T-cell (primary cell): ENCODE results near the gene TUBGCP2. TPM values are rescaled to one million over a fixed set of nuclear protein-coding genes. Genes with fewer than 3 reads are reported as not detected.

Experiments
- ATAC-seq, 4 experiments: fragments of 200-7000 bp in 3 of 4; fragments of 150-1000 bp in 1 of 4; cut with Tn5 transposase; replicated peaks in 1 of 4; 1 replicate in 3 of 4; 2 replicates in 1 of 4; pipeline ENCODE4 v1.10.0; 2021; ENCODE audit warnings: moderate library complexity in 3 of 4, mild to moderate bottlenecking in 2 of 4, moderate number of reproducible peaks in 1 of 4
- CTCF ChIA-PET, 2 donors: fragments of 300-600 bp; sonication (Branson Sonifier 250); formaldehyde crosslinking; loops; one replicate each; lab custom pipeline; 2022; ENCODE audit warnings: antibody characterized with exemption in 2 of 2; lab: Charles Lee
- POLR2A ChIA-PET, 2 donors: fragments of 300-600 bp; sonication (Branson Sonifier 250); formaldehyde crosslinking; loops; one replicate each; lab custom pipeline; 2022; ENCODE audit warnings: antibody characterized with exemption in 2 of 2; lab: Charles Lee
- DNase-seq, 35 experiments: peaks; one replicate each; pipeline versions ENCODE4 v3.0.0 to v3.0.0-alpha.2; 2013 to 2023
- H3K27ac ChIP-seq: one replicate; pipeline ENCODE4 v1.5.1; 2013; ENCODE audit warnings: low read length
- H3K27me3 ChIP-seq, 2 experiments: replicated peaks in 1 of 2; 1 replicate in 1 of 2; 2 replicates in 1 of 2; pipeline versions ENCODE4 v1.6.1 to v1.7.0; 2013; ENCODE audit warnings: low read length in 1 of 2, mixed read lengths in 1 of 2; ENCODE audit not compliant: control insufficient read depth in 2 of 2, insufficient read depth in 2 of 2; ENCODE audit errors: extremely low read depth in 1 of 2
- H3K36me3 ChIP-seq, 2 donors: 1 replicate in 1 of 2; 2 replicates in 1 of 2; pipeline versions ENCODE4 v1.6.1 to v1.7.0; 2013; ENCODE audit warnings: low read length in 1 of 2; ENCODE audit not compliant: control insufficient read depth in 2 of 2, insufficient read depth in 1 of 2; ENCODE audit errors: extremely low read depth in 1 of 2
- H3K4me1 ChIP-seq, 2 experiments: 1 replicate in 1 of 2; 2 replicates in 1 of 2; pipeline versions ENCODE4 v1.6.1 to v1.7.0; 2013; ENCODE audit warnings: low read length in 2 of 2, mixed read lengths in 1 of 2; ENCODE audit not compliant: insufficient read depth in 2 of 2, control insufficient read depth in 1 of 2; ENCODE audit errors: extremely low read depth in 1 of 2
- H3K4me3 ChIP-seq, 2 donors: 1 replicate in 1 of 2; 2 replicates in 1 of 2; pipeline versions ENCODE4 v1.5.1 to v1.7.0; 2013; ENCODE audit warnings: mild to moderate bottlenecking in 2 of 2, low read length in 1 of 2, moderate library complexity in 1 of 2; ENCODE audit not compliant: control insufficient read depth in 1 of 2; ENCODE audit errors: extremely low read depth in 1 of 2
- H3K9me3 ChIP-seq: 2 replicates; pipeline ENCODE4 v1.7.0; 2013
- H3K27ac Mint-ChIP-seq, 2 donors: one replicate each; pipeline ENCODE4 v1.8.0; 2020 to 2021; ENCODE audit warnings: mild to moderate bottlenecking in 2 of 2, mixed read lengths in 2 of 2
- H3K27me3 Mint-ChIP-seq, 2 donors: one replicate each; pipeline ENCODE4 v1.8.0; 2021 to 2022; ENCODE audit warnings: mixed read lengths in 2 of 2
- H3K36me3 Mint-ChIP-seq: one replicate; pipeline ENCODE4 v1.8.0; 2021; ENCODE audit warnings: mixed read lengths
- H3K4me1 Mint-ChIP-seq, 3 donors: one replicate each; pipeline ENCODE4 v1.8.0; 2020 to 2022; ENCODE audit warnings: mixed read lengths in 3 of 3, mild to moderate bottlenecking in 1 of 3
- H3K4me3 Mint-ChIP-seq, 3 donors: one replicate each; pipeline ENCODE4 v1.8.0; 2020 to 2022; ENCODE audit warnings: mild to moderate bottlenecking in 3 of 3, mixed read lengths in 3 of 3, moderate library complexity in 3 of 3
- H3K9me3 Mint-ChIP-seq, 3 donors: one replicate each; pipeline ENCODE4 v1.8.0; 2020 to 2022; ENCODE audit warnings: mixed read lengths in 3 of 3
- WGBS: methylation state at CpG from one replicate; pipeline ENCODE4 v1.1.5; 2013; ENCODE audit warnings: missing lambda C conversion rate; ENCODE audit not compliant: insufficient coverage; 5-methylcytosine and 5-hydroxymethylcytosine counted together
- total RNA-seq, 35 experiments: library from RNA in 6 of 35; stranded (reverse) in 6 of 35; fragments of 120-200 nt in 1 of 35; gene quantifications; one replicate each; pipeline versions ENCODE4 v1.2.1 to v1.2.4 and lab custom pipeline; 2013 to 2026

The TUBGCP2 gene
- total RNA-seq, 5 donors from 2014 or later (not counting 1 experiment from before 2014, with no cell fraction given): 64.5 to 80.8 (median 72.7) TPM

DNA sequence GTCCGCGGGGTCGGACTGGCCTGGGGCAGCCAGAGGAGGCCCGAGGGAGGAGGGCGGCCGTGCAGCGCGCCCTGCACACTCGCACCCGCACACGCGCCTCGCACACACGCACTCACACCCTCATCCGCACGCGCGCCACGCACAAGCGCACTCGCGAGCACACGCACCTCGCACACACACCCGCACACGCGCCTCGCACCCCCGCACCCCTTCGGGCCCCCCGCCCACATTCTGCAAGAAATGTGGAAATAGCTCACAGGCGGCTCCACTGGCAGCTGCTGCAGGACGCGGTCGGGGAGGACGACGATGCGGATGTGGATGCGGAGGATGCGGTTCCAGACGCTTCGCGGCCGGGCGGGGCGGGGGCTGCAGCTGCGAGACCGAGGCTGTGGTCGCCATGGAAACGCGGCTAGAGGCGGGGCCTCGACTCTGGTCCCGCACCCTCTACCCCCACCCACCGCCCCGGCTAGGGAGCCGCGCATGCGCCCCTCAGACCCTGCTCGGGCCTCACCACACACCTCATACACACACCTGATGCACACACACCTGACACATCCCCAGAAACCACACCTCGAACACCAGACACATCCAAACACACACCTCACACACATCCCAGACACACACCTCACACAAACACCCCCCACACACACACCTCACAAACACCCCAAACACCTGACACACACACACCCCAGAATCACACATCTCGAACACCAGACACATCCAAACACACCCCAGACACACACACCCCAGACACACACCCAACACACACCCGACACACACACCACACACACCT lies 28.1 kb upstream of the TUBGCP2 start, which contains the start of gene CALY:
Gene CALY, minus strand, starts transcription at position 320 of the 793 bp plus-strand sequence. CDS start 7,907 bp downstream, outside the sequence.
- H3K27ac ChIP-seq: peak within 1 kb of the TSS; percentile 80
- ChIA-PET POLR2A (no interaction called here), CTCF (interaction anchor here in 1 of 2 donors (0.6 kb wide), 1 partner anchor 53 kb away, joined by 5 read pairs; no protein-coding TSS in a partner anchor)

DNA sequence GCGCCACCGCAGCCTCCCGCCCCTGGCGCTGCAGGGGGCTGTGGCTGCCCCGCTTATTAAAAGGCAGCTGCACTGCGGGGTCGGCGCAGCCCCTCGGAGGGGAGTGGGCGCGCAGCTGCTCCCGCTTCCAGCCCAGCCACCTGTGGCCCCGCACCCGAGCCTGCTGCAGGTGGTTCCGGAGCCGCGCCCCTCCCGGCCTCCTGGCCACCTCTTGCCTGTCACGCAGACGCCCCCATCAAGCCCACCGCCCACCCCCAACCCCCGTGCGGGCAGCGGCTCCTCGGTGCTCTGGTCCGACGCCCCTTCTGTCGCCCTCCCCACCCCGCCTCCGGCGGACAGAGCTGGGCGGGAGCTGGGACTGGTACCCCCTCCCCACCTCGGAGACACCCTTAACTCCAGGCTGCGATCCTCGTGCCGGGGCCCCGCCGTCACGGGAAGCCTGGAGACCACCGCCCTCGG lies 27.5 kb upstream of the TUBGCP2 start:
- POLR2A ChIA-PET: no interaction called here
- no peak overlapping the region for H3K4me3 Mint-ChIP-seq
- peaks cover 0 to 5% (median 4%) of the 10 kb centered on the region in 3 donors for H3K4me1 Mint-ChIP-seq
- Histone ChIP-seq H3K4me1 (peaks cover 16 to 40% of the 10 kb centered on the region in 2 experiments), H3K27ac (peak overlapping the region; percentile 7), H3K4me3 (peak overlapping the region; percentile 47 to 54), H3K27me3 (peaks cover 0 to 33% of the 10 kb centered on the region in 2 experiments), H3K9me3 (no peaks in the 10 kb centered on the region), H3K36me3 (no peaks in the 10 kb centered on the region)
- 3% methylated on average over 24 of the region's 41 CpGs for WGBS
- ATAC-seq: peak; percentile 1 to 16 (median 4)
- H3K36me3 Mint-ChIP-seq: no peaks in the 10 kb centered on the region
- CTCF ChIA-PET: no interaction called here
- H3K9me3 Mint-ChIP-seq: no peaks in the 10 kb centered on the region
- peak in 1 of 35 experiments; percentile 22 for DNase-seq
- peaks cover 0 to 3% of the 10 kb centered on the region in 2 donors for H3K27me3 Mint-ChIP-seq
- H3K27ac Mint-ChIP-seq: no peak overlapping the region

More for the DNA sequence above, 28.1 kb upstream of the TUBGCP2 start, which contains the start of gene CALY:
- Mint-ChIP-seq H3K27ac (peak within 1 kb of the TSS; percentile 70 to 85), H3K36me3 (no peaks in the 10 kb centered on the region), H3K4me1 (peaks cover 0 to 5% (median 4%) of the 10 kb centered on the region in 3 donors), H3K9me3 (no peaks in the 10 kb centered on the region), H3K27me3 (peaks cover 2 to 8% of the 10 kb centered on the region in 2 donors), H3K4me3 (peak within 1 kb of the TSS in 2 of 3 donors; percentile 66 to 69)
- WGBS: 9% methylated on average over 58 of the region's 63 CpGs
- Histone ChIP-seq H3K4me1 (peaks cover 16 to 40% of the 10 kb centered on the region in 2 experiments), H3K36me3 (no peaks in the 10 kb centered on the region), H3K27me3 (peaks cover 0 to 38% of the 10 kb centered on the region in 2 experiments), H3K4me3 (peak within 1 kb of the TSS; percentile 47 to 54), H3K9me3 (no peaks in the 10 kb centered on the region)
- ATAC-seq: peak; percentile 61 to 72 (median 66)
- DNase-seq: peak; percentile 66 to 96 (median 90)

DNA sequence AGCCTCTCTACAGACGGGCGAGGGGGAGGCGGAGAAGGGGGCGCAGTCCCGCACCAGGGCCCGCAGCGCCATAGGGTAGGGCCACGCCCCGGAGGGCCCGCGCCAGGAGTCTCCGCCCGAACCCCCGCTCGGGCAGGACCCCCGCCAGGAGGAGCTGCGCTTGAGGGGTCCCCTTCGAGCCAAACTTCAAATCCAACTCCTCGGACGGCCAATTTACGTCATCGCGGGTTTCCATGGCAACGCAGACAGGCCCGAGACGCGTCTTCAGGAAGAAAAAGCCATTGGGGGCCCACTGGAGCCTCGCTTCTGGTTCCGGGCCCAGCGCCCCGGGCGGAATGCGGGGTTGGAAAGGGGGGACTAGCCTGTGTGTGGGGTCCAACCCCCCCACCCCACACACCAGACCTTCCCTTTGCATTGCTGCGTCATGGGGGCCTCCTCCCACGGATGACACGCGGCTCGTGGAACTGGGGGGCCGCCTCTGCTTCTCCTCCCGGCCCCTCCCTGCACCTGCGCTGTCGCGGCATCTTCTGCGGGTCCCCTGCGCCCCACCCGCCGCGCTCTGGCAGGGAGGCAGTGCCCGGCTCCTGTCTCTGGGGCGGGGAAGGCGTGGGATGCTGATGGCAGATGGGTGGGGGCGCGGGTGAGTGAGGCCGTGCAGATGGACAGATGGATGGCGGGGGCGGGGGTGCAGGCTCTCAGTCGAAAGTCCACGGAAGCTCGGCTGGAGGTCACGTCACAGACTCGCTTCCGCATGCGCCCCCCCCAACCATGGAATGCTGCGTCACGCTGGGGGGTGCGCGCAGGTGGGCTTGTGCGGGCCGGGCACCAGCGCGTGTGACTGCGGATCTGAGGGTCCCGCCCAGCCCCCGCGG lies 26.8 kb upstream of the TUBGCP2 start:
- Histone ChIP-seq H3K27ac (peak overlapping the region; percentile 80), H3K4me3 (peak overlapping the region; percentile 47 to 54), H3K36me3 (no peaks in the 10 kb centered on the region), H3K4me1 (peaks cover 16 to 40% of the 10 kb centered on the region in 2 experiments), H3K27me3 (peaks cover 2 to 33% of the 10 kb centered on the region in 2 experiments), H3K9me3 (no peaks in the 10 kb centered on the region)
- peak; percentile 41 to 61 (median 44) for ATAC-seq
- Mint-ChIP-seq H3K4me3 (peak overlapping the region in 2 of 3 donors; percentile 73 to 79), H3K4me1 (peaks cover 0 to 5% (median 4%) of the 10 kb centered on the region in 3 donors), H3K27ac (peak overlapping the region; percentile 31 to 85), H3K9me3 (no peaks in the 10 kb centered on the region), H3K36me3 (no peaks in the 10 kb centered on the region), H3K27me3 (peaks cover 0 to 2% of the 10 kb centered on the region in 2 donors)
- POLR2A ChIA-PET: no interaction called here
- WGBS: 4% methylated on average over 58 of the region's 75 CpGs
- CTCF ChIA-PET: no interaction called here
- DNase-seq: peak; percentile 64 to 95 (median 84)

DNA sequence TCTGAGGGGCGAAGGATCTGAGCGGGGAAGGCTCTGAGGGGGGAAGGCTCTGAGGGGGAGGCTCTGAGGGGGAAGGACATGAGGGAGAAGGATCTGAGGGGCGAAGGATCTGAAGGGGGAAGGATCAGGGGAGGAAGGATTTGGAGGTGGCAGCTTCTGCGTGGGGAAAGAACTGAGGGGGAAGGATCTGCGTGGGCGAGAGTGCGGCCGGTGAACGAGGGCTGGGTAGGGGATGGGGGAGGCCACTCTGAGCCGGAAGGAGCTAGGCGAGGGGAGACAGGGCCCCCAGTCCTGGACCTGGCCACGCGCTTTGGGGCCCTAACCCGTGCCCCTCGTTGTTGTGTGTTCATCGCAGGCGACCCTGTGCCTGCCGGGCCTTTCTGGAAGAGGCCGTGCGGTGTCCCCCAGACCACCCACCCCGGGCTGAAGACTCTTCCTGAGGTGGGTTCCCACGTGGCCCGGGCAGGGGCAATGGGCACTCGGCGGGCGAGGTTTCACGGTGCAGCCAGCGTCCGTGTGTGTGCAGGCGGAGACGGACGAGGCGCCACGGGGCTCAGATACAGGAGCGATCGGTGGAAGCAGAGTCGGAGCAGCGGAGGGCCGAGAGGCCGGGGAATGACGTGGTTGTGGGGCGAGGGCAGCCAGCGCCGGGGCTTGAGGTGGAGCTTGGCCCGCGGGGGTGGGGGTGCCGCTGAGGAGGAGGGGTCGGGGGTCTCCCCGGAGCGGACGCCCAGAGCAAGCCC lies 26.0 kb upstream of the TUBGCP2 start:
- H3K9me3 ChIP-seq: no peaks in the 10 kb centered on the region
- H3K4me3 ChIP-seq: peak overlapping the region in 1 of 2 donors; percentile 54
- DNase-seq (peak in 5 of 35 experiments; percentile 11 to 59 (median 48)), ATAC-seq (peak; percentile 13 to 36 (median 24))
- H3K36me3 Mint-ChIP-seq: no peaks in the 10 kb centered on the region
- CTCF ChIA-PET: interaction anchor here in 1 of 2 donors (0.6 kb wide), 1 partner anchor 71 kb away, joined by 3 read pairs; no protein-coding TSS in a partner anchor
- peak overlapping the region in 2 of 3 donors; percentile 73 to 79 for H3K4me3 Mint-ChIP-seq
- POLR2A ChIA-PET: no interaction called here
- peaks cover 4 to 8% (median 5%) of the 10 kb centered on the region in 3 donors for H3K4me1 Mint-ChIP-seq
- WGBS: 22% methylated on average over 37 of the region's 51 CpGs
- H3K36me3 ChIP-seq: no peaks in the 10 kb centered on the region
- peaks cover 0 to 6% of the 10 kb centered on the region in 2 donors for H3K27me3 Mint-ChIP-seq
- H3K27ac Mint-ChIP-seq: peak overlapping the region; percentile 76 to 85
- H3K27me3 ChIP-seq: peaks cover 2 to 32% of the 10 kb centered on the region in 2 experiments
- no peaks in the 10 kb centered on the region for H3K9me3 Mint-ChIP-seq
- H3K4me1 ChIP-seq: peaks cover 16 to 45% of the 10 kb centered on the region in 2 experiments
- peak overlapping the region; percentile 80 for H3K27ac ChIP-seq

DNA sequence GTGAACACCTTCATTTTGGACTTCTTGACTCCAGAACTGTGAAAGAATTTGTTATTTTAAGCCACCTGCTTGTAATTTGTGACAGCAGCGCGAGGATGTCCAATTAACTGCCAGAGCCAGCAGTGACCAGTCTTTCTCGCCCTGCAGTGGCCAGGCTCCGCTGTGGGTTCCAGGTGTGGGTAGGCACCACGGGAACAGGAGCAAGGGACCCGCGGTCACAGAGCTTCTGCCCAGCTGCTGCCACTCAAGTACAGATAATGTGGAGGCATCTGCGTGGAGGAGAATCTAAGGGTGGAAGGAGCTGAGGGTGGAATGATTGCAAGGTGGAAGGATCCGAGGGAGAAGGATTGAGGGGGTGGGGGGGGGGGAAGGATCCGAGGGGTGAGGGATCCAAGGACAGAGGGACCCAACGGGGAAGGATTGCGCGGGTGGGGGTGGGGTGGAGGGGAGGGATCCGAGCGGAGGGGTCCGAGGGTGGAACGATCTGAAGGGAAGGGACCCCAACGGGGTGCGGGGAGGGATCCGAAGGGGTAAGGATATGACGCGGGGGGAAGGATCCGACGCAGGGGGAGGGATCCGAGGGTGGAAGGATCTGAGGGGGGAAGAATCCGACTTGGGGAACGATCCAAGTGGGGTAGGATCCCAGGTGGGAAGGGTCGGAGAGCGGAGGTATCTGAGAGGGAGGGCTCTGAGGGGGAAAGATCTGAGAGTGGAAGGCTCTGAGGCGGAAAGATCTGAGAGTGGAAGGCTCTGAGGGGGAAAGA lies 24.4 kb upstream of the TUBGCP2 start:
- Histone ChIP-seq H3K9me3 (no peaks in the 10 kb centered on the region), H3K4me1 (peaks cover 16 to 49% of the 10 kb centered on the region in 2 experiments), H3K27me3 (peaks cover 2 to 37% of the 10 kb centered on the region in 2 experiments), H3K36me3 (no peaks in the 10 kb centered on the region), H3K4me3 (no peak overlapping the region), H3K27ac (no peak overlapping the region)
- ATAC-seq: no peak
- CTCF ChIA-PET: interaction anchor here (0.7 to 1.1 kb wide), 2 partner anchors 9 to 46 kb away, joined by 3 read pairs; no protein-coding TSS in a partner anchor
- 88% methylated on average over 18 of the region's 30 CpGs for WGBS
- Mint-ChIP-seq H3K27me3 (peaks cover 5 to 21% of the 10 kb centered on the region in 2 donors), H3K4me3 (no peak overlapping the region), H3K9me3 (no peaks in the 10 kb centered on the region), H3K27ac (no peak overlapping the region), H3K4me1 (peaks cover 7 to 10% (median 10%) of the 10 kb centered on the region in 3 donors), H3K36me3 (no peaks in the 10 kb centered on the region)
- no peak for DNase-seq
- POLR2A ChIA-PET: no interaction called here
